ENCODE results near the gene FN1. TPM values are rescaled to one million over a fixed set of nuclear protein-coding genes. Genes with fewer than 3 reads are reported as not detected.

Gene FN1
- total RNA-seq, 1 donor from 2014 or later, result 902 TPM

- no peaks in the 10 kb centered on the region for H3K9me3 Mint-ChIP-seq
- H3K4me3 Mint-ChIP-seq, result no peak overlapping the region
- peaks cover 30% of the 10 kb centered on the region for H3K4me1 Mint-ChIP-seq (ENCODE audit: unreplicated experiment)
- no peak overlapping the region for H3K27ac Mint-ChIP-seq
- DNase-seq (ENCODE audit: extremely low spot score, unreplicated experiment), result no peak
- H3K36me3 Mint-ChIP-seq, result no peaks in the 10 kb centered on the region
- TF ChIP-seq CTCF (conservative IDR thresholded peaks at IDR 0.05), result no peak
- peaks cover 31% of the 10 kb centered on the region for H3K27me3 Mint-ChIP-seq
These were observed 4.2 kb upstream of the FN1 start for GRCh38 chr2:215439980-215440512.

- DNase-seq (ENCODE audit: extremely low spot score, unreplicated experiment), result no peak
- peaks cover 34% of the 10 kb centered on the region for H3K27me3 Mint-ChIP-seq
- no peak overlapping the region for H3K4me3 Mint-ChIP-seq
- no peak overlapping the region for H3K27ac Mint-ChIP-seq
- H3K9me3 Mint-ChIP-seq, result no peaks in the 10 kb centered on the region
- no peaks in the 10 kb centered on the region for H3K36me3 Mint-ChIP-seq
- H3K4me1 Mint-ChIP-seq (ENCODE audit: unreplicated experiment), result peaks cover 35% of the 10 kb centered on the region
- TF ChIP-seq CTCF (conservative IDR thresholded peaks at IDR 0.05), result no peak
These were observed 3.5 kb upstream of the FN1 start for GRCh38 chr2:215439404-215439803.

GRCh38 chr2:215437614-215438013 is 1.7 kb upstream of the FN1 start:
- H3K4me1 Mint-ChIP-seq (ENCODE audit: unreplicated experiment), result peaks cover 43% of the 10 kb centered on the region
- H3K27ac Mint-ChIP-seq, result peak overlapping the region; percentile 86

GRCh38 chr2:215436705-215437565 is 1.1 kb upstream of the FN1 start:
- DNase-seq (ENCODE audit: extremely low spot score, unreplicated experiment), result no peak
- H3K27ac Mint-ChIP-seq, result peak overlapping the region; percentile 86
- H3K36me3 Mint-ChIP-seq, result peaks cover 9% of the 10 kb centered on the region
- no peak for TF ChIP-seq CTCF (conservative IDR thresholded peaks at IDR 0.05)
- H3K4me3 Mint-ChIP-seq, result peak overlapping the region; percentile 94
- peaks cover 34% of the 10 kb centered on the region for H3K27me3 Mint-ChIP-seq
- H3K9me3 Mint-ChIP-seq, result peaks cover 6% of the 10 kb centered on the region
- peaks cover 38% of the 10 kb centered on the region for H3K4me1 Mint-ChIP-seq (ENCODE audit: unreplicated experiment)

More at GRCh38 chr2:215437614-215438013, 1.7 kb upstream of the FN1 start:
- no peak for DNase-seq (ENCODE audit: extremely low spot score, unreplicated experiment)
- Mint-ChIP-seq H3K4me3 (peak overlapping the region; percentile 94), H3K27me3 (peaks cover 34% of the 10 kb centered on the region), H3K9me3 (peaks cover 6% of the 10 kb centered on the region), H3K36me3 (peaks cover 8% of the 10 kb centered on the region)
- TF ChIP-seq CTCF (conservative IDR thresholded peaks at IDR 0.05), result no peak

GRCh38 chr2:215435280-215435869 is 493 bp downstream of the FN1 start:
- Mint-ChIP-seq H3K4me1 (ENCODE audit: unreplicated experiment) (peaks cover 43% of the 10 kb centered on the region), H3K36me3 (peaks cover 21% of the 10 kb centered on the region), H3K9me3 (peaks cover 6% of the 10 kb centered on the region), H3K4me3 (peak overlapping the region; percentile 88), H3K27ac (peak overlapping the region; percentile 59), H3K27me3 (peaks cover 34% of the 10 kb centered on the region)
- DNase-seq (ENCODE audit: extremely low spot score, unreplicated experiment), result peak; percentile 72
- no peak for TF ChIP-seq CTCF (conservative IDR thresholded peaks at IDR 0.05)
